HepG2 (cell line): Measurements from ENCODE around the gene DSC2. TPM values are rescaled to one million over a fixed set of nuclear protein-coding genes. Genes with fewer than 3 reads are reported as not detected.

Experiments
- ESRRA ChIP-seq: sonication (generic); formaldehyde crosslinking; IDR thresholded peaks from 2 replicates; pipeline ENCODE4 v1.5.1; 2020; ENCODE audit warnings: mild to moderate bottlenecking, low read depth, missing genetic modification reagents
- MIXL1 ChIP-seq: IDR thresholded peaks from 2 replicates; pipeline ENCODE4 v1.6.1; 2016
- NR1H2 ChIP-seq: sonication (generic); formaldehyde crosslinking; IDR thresholded peaks from 2 replicates; pipeline ENCODE4 v1.8.1; 2022; ENCODE audit warnings: low read depth, missing genetic modification reagents, borderline replicate concordance
- SOX5 ChIP-seq: IDR thresholded peaks from 2 replicates; pipeline ENCODE4 v1.6.1; 2016; ENCODE audit warnings: borderline replicate concordance
- SYNCRIP ChIP-seq: fragments of 200-400 bp; formaldehyde crosslinking; IDR thresholded peaks from 2 replicates; pipeline ENCODE4 v1.6.1; 2018; ENCODE audit warnings: mild to moderate bottlenecking, low read depth, low read length; ENCODE audit not compliant: insufficient read depth
- TOPORS ChIP-seq: sonication (generic); formaldehyde crosslinking; IDR thresholded peaks from 2 replicates; pipeline ENCODE4 v1.8.0; 2023; ENCODE audit warnings: mild to moderate bottlenecking, missing genetic modification reagents
- TP53 ChIP-seq: sonication (generic); formaldehyde crosslinking; conservative IDR thresholded peaks from 2 replicates; pipeline ENCODE4 v1.4.0; 2020; ENCODE audit warnings: missing genetic modification reagents
- ZNF251 ChIP-seq: sonication (generic); formaldehyde crosslinking; IDR thresholded peaks from 2 replicates; pipeline ENCODE4 v1.9.0; 2021; ENCODE audit warnings: mild to moderate bottlenecking, missing genetic modification reagents
- ZNF256 ChIP-seq: sonication (generic); formaldehyde crosslinking; conservative IDR thresholded peaks from 2 replicates; pipeline ENCODE4 v1.4.0; 2020; ENCODE audit warnings: missing genetic modification reagents
- ZNF296 ChIP-seq: sonication (generic); formaldehyde crosslinking; conservative IDR thresholded peaks from 2 replicates; pipeline ENCODE4 v1.5.0; 2020; ENCODE audit warnings: mild to moderate bottlenecking, missing genetic modification reagents
- ZNF776 ChIP-seq: sonication (generic); formaldehyde crosslinking; IDR thresholded peaks from 2 replicates; pipeline ENCODE4 v1.4.0; 2020; ENCODE audit warnings: mild to moderate bottlenecking, missing genetic modification reagents
- polyA plus RNA-seq, 8 experiments: library from polyadenylated mRNA; depleted of rRNA in 3 of 8; stranded (reverse) in 7 of 8; unstranded in 1 of 8; fragments of >200 nt; fragmentation: Illumina TruSeq in 4 of 8; extraction: Trizol in 4 of 8; gene quantifications; 2 replicates each; pipeline versions ENCODE4 v1.2.1 to v1.2.3, GENCODE V29; 2011 to 2016; ENCODE audit warnings: low read depth in 4 of 8, missing spikeins in 1 of 8, mixed read lengths in 1 of 8; ENCODE audit not compliant: insufficient read depth in 1 of 8
- total RNA-seq, 5 experiments: library from RNA; depleted of rRNA; stranded (reverse); fragments of >200 nt; fragmentation: Illumina TruSeq; extraction: Trizol; gene quantifications; 2 replicates each; pipeline ENCODE4 v1.2.3, GENCODE V29; 2016; ENCODE audit warnings: low read depth in 1 of 5
- TF ChIP-seq, protein P1 (sequence below): sonication (generic); formaldehyde crosslinking; IDR thresholded peaks from 2 replicates; pipeline ENCODE4 v1.8.1; 2023; ENCODE audit warnings: missing genetic modification reagents, mild to moderate bottlenecking, borderline replicate concordance
- TF ChIP-seq, protein P2 (sequence below): sonication (generic); formaldehyde crosslinking; IDR thresholded peaks from 2 replicates; pipeline ENCODE4 v1.9.0; 2021; ENCODE audit warnings: mild to moderate bottlenecking, missing genetic modification reagents
- TF ChIP-seq, protein P3 (sequence below): sonication (generic); formaldehyde crosslinking; IDR thresholded peaks from 2 replicates; pipeline ENCODE4 v1.4.0; 2020; ENCODE audit warnings: missing genetic modification reagents
- TF ChIP-seq, protein P4 (sequence below): sonication (generic); formaldehyde crosslinking; IDR thresholded peaks from 2 replicates; pipeline ENCODE4 v1.8.1; 2023; ENCODE audit warnings: mild to moderate bottlenecking, missing genetic modification reagents, borderline replicate concordance
- TF ChIP-seq, protein P5 (sequence below): sonication (generic); formaldehyde crosslinking; IDR thresholded peaks from 2 replicates; pipeline ENCODE4 v1.9.0; 2022; ENCODE audit warnings: low read depth, missing genetic modification reagents
- TF ChIP-seq, protein P6 (sequence below): sonication (generic); formaldehyde crosslinking; IDR thresholded peaks from 2 replicates; pipeline ENCODE4 v1.8.0; 2022; ENCODE audit warnings: mild to moderate bottlenecking, missing genetic modification reagents; ENCODE audit not compliant: insufficient replicate concordance

The DSC2 gene
- total and polyA plus RNA-seq, 2 of the 13 experiments (the other 11 are each of a cell fraction or from before 2014, with no cell fraction given) = 7.2 to 24.9 TPM

DNA sequence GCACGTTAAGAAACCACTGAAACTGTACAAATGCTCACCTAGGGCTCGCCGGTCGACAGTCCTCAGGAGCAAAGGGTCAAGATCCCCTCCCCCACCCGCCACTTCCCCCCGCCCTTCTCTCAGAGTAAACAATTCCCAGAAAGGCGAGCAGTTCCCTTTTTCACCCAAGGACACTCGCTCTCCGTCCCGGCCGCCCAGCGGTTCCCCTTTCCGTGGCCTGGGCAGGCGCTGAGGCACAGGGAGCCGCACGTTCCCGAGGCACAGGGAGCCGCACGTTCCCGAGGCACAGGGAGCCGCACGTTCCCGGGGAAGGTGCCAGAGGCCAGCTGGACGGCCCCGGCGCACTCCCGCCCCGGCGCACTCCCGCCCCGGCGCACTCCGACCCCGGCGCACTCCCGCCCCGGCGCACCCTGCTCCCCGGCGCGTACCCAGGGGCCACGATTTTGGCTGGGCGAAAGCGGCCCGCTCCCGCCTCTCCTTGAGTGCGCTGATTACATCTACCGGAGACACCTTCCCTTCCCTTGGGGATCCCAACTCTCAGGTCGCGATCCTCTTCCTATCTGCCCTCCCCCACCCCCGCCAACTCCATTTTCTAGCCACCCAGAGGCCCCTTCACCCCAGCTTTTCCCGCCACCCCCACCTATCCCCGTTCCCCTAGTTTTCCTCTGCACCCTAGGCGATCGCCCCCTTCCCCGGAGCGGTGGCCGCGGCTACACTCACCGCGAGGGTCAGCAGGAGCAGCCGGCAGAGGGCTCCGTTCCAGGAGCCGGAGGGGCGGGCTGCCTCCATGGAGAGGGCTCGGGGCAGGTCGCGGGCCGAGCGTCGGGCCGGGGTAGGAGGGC lies 817 bp downstream of the DSC2 start (continued):
- TF ChIP-seq, protein P1, sequence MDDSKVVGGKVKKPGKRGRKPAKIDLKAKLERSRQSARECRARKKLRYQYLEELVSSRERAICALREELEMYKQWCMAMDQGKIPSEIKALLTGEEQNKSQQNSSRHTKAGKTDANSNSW = no peak
- TF ChIP-seq MIXL1 (no peak), ZNF296 (no peak), ESRRA (CRISPR knock-in tag) (0 out of 2 replicates have a peak, but pooled peaks have one; percentile 53), TP53 (CRISPR knock-in tag) (no peak), ZNF776 (CRISPR knock-in tag) (peak; percentile 40; the same call in 1 of the 2 replicates), ZNF256 (CRISPR knock-in tag) (no peak), TOPORS (CRISPR knock-in tag) (0 out of 2 replicates have a peak, but pooled peaks have one; percentile 11), NR1H2 (CRISPR knock-in tag) (no peak), SYNCRIP (no peak), SOX5 (CRISPR knock-in tag) (no peak; the same call in 1 of the 2 replicates), ZNF251 (no peak)
- TF ChIP-seq, protein P2, sequence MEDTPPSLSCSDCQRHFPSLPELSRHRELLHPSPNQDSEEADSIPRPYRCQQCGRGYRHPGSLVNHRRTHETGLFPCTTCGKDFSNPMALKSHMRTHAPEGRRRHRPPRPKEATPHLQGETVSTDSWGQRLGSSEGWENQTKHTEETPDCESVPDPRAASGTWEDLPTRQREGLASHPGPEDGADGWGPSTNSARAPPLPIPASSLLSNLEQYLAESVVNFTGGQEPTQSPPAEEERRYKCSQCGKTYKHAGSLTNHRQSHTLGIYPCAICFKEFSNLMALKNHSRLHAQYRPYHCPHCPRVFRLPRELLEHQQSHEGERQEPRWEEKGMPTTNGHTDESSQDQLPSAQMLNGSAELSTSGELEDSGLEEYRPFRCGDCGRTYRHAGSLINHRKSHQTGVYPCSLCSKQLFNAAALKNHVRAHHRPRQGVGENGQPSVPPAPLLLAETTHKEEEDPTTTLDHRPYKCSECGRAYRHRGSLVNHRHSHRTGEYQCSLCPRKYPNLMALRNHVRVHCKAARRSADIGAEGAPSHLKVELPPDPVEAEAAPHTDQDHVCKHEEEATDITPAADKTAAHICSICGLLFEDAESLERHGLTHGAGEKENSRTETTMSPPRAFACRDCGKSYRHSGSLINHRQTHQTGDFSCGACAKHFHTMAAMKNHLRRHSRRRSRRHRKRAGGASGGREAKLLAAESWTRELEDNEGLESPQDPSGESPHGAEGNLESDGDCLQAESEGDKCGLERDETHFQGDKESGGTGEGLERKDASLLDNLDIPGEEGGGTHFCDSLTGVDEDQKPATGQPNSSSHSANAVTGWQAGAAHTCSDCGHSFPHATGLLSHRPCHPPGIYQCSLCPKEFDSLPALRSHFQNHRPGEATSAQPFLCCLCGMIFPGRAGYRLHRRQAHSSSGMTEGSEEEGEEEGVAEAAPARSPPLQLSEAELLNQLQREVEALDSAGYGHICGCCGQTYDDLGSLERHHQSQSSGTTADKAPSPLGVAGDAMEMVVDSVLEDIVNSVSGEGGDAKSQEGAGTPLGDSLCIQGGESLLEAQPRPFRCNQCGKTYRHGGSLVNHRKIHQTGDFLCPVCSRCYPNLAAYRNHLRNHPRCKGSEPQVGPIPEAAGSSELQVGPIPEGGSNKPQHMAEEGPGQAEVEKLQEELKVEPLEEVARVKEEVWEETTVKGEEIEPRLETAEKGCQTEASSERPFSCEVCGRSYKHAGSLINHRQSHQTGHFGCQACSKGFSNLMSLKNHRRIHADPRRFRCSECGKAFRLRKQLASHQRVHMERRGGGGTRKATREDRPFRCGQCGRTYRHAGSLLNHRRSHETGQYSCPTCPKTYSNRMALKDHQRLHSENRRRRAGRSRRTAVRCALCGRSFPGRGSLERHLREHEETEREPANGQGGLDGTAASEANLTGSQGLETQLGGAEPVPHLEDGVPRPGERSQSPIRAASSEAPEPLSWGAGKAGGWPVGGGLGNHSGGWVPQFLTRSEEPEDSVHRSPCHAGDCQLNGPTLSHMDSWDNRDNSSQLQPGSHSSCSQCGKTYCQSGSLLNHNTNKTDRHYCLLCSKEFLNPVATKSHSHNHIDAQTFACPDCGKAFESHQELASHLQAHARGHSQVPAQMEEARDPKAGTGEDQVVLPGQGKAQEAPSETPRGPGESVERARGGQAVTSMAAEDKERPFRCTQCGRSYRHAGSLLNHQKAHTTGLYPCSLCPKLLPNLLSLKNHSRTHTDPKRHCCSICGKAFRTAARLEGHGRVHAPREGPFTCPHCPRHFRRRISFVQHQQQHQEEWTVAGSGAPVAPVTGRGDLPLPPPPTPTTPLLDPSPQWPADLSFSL = no peak
- TF ChIP-seq, protein P3, sequence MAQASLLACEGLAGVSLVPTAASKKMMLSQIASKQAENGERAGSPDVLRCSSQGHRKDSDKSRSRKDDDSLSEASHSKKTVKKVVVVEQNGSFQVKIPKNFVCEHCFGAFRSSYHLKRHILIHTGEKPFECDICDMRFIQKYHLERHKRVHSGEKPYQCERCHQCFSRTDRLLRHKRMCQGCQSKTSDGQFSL (CRISPR knock-in tag) = no peak; the same call in 1 of the 2 replicates
- TF ChIP-seq, protein P4, sequence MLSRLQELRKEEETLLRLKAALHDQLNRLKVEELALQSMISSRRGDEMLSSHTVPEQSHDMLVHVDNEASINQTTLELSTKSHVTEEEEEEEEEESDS (CRISPR knock-in tag) = no peak
- TF ChIP-seq, protein P5, sequence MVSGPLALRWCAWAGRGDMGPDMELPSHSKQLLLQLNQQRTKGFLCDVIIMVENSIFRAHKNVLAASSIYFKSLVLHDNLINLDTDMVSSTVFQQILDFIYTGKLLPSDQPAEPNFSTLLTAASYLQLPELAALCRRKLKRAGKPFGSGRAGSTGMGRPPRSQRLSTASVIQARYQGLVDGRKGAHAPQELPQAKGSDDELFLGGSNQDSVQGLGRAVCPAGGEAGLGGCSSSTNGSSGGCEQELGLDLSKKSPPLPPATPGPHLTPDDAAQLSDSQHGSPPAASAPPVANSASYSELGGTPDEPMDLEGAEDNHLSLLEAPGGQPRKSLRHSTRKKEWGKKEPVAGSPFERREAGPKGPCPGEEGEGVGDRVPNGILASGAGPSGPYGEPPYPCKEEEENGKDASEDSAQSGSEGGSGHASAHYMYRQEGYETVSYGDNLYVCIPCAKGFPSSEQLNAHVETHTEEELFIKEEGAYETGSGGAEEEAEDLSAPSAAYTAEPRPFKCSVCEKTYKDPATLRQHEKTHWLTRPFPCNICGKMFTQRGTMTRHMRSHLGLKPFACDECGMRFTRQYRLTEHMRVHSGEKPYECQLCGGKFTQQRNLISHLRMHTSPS = no peak
- TF ChIP-seq, protein P6, sequence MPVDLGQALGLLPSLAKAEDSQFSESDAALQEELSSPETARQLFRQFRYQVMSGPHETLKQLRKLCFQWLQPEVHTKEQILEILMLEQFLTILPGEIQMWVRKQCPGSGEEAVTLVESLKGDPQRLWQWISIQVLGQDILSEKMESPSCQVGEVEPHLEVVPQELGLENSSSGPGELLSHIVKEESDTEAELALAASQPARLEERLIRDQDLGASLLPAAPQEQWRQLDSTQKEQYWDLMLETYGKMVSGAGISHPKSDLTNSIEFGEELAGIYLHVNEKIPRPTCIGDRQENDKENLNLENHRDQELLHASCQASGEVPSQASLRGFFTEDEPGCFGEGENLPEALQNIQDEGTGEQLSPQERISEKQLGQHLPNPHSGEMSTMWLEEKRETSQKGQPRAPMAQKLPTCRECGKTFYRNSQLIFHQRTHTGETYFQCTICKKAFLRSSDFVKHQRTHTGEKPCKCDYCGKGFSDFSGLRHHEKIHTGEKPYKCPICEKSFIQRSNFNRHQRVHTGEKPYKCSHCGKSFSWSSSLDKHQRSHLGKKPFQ (CRISPR knock-in tag) = no peak
